ENCODE data around the gene CEP72.

The CEP72 gene

GRCh38 chr5:640461-641330 lies 28.6 kb downstream of the CEP72 start:
- no peak for DNase-seq

- DNase-seq: no peak
These were observed 29.2 kb downstream of the CEP72 start for GRCh38 chr5:641331-641765.

GRCh38 chr5:642481-642880 lies 30.3 kb downstream of the CEP72 start:
- no peak for DNase-seq

GRCh38 chr5:643351-643801 lies 31.2 kb downstream of the CEP72 start:
- no peak for DNase-seq

DNA sequence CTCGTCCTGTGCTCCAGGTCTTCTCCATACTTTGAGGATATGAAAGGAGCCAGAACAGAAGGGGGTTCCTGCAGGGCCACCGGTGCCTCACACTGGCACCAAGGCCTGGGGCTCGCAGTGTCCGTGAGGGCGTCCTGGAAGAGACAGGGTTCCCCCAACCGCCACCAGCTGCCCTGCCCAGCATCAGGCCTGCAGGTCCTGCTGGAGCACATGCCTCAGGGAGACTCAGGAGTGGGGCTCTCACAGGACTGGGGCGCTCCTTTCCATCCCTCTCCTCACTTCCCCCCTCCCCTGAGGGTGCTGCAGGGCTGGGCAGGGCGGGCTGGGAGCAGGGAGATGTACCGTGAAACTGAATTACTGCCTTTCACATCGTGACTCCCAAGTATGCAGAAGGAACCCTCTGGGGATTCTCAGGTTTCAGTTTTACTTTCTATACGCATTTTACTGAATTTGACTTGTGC lies 31.7 kb downstream of the CEP72 start:
- no peak for DNase-seq

DNA sequence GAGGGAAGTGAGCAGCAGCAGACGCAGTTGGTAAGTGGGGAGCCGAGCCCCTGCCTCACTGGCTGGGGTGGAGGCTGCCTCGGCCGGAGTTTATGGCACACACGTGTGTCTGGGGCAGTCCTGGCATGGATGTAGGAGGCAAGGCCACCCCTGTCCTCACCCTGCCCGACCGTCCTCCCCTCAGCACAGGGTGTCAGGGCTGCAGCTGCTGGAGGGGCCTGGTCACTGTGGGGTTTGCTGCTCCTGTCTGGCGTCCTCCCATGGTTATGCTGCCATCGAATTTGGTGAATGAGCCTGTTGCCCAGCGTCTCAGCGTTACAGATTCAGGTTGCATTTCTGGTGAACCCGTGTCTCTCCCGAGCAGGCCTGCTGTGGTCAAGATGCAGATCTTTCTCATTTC lies 32.4 kb downstream of the CEP72 start:
- DNase-seq: no peak

DNA sequence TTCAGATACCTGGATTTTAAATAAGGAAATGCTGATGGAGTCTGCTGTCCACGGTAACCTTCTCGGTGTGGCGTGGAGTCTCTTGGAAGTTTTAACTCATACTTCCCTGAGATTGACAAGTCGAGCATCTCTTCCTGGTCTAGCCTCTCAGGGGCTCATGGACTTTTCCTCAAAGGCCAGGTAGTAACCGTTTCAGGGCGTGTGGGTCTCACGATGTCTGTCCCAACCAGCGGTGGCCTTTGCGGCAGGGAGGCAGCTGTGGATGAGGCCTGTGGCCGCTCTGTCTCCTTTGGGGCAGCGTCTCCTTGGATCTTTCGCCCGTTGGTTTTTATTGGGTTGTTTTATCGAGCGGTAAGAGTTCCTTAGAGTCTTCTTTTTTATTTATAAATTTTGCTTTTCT lies 32.8 kb downstream of the CEP72 start:
- no peak for DNase-seq

- DNase-seq: no peak
These were observed 33.3 kb downstream of the CEP72 start for GRCh38 chr5:645421-645820.

- DNase-seq: no peak
These were observed 34.5 kb downstream of the CEP72 start for GRCh38 chr5:646396-647201.

- no peak for DNase-seq
These were observed 35.2 kb downstream of the CEP72 start for GRCh38 chr5:647311-647710.

GRCh38 chr5:647727-648126 lies 35.6 kb downstream of the CEP72 start:
- DNase-seq: no peak

DNA sequence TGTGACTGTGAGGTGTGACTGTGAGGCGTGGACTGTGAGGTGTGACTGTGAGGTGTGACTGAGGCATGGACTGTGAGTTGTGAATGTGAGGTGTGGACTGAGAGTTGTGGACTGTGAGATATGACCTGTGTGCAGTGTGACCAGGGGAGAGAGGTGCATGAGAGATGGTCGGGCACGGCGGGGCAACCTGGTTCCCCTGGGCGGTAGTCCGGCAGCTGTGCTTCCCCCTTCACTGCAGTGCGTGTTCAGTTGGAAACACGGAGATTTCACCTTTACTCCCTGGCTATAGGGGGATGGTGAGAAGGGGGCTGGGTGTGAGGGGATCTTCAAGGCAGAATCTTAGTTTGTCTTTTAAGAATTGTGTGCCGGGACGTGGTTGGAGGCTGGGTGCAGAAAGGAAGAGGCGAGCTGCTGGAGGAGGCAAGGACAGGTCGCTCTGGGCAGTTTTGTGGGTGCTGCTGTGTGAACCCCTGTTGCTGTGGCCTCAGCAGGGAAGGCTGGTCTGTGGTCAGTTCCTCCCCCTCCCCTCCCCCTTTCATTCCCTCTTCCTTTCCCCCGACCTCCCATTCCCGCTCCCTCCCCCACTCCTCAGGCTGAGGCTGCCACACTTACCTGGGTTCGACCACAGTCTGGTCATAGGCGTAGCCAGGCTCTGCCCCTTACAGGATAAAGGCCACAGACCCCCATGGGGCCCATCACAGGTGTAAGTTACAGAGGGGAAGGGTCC lies 39.3 kb downstream of the CEP72 start:
- DNase-seq: no peak

DNA sequence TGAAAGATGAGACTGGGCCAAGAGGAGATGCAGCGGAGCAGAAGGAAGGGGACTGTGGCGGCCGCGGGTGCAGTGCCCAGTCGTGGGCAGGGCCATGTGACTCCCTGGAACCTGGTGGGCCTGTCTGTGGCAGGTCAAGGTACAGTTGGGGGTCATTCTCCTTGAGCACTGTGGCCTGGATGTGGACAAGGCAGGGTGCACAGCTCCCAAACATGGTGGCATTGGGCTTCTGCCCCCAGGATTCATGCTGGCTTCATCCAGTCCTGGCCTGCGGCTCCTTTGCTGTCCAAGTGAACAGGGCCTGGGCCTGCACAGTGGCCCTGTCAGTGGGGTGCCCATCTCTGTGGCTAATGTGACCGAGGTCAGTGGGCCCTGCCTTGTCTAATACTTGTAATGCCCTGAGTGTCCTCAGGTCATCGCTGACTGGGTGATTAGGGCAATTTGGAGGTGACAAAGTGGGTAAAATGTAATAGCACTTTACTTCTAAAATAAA lies 39.9 kb downstream of the CEP72 start:
- no peak for DNase-seq

GRCh38 chr5:652773-653350 lies 40.7 kb downstream of the CEP72 start:
- DNase-seq: peak; percentile 84

- no peak for DNase-seq
These were observed 42.1 kb downstream of the CEP72 start for GRCh38 chr5:654071-654778.

- DNase-seq: no peak
These were observed 43.3 kb downstream of the CEP72 start for GRCh38 chr5:655406-655805.

DNA sequence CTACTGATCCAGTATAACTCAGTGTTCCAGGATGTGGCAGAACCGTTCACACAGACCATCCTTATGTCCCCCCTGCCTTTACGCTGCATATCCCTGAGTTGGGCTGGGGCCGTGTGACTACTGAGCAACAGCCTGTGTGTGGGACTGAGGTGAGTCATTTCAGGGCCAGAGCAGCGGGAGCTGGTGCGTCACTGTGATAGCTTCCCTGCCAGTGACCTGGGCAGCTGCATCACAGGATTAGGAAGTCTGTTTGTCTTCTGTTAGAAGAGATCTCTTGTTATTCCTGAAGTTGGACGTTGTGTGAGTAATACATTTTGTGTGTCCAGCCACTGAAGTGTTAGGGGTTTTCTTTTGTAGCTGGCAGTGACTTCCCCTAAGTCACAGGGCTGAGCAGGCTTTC lies 45.4 kb downstream of the CEP72 start:
- no peak for DNase-seq

DNA sequence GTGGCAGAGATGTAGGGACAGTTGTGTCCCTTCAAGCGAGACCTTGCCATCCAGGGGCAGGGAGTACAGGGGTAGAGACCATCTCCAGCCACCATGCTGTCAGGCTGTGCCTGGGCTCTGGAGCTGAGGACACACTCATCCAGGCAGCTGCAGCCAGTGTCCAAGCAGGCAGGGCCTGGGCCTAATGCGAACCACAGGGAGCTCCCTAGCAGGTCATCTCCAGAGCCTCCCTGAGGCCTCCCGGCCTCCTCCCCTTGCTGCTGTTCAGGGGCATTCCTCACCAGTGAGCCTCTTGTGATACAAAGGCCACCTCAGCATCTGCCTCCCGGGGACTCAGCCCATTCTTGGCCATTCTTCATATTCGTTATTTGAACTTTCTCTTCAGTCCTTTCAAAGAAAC lies 46.0 kb downstream of the CEP72 start:
- no peak for DNase-seq

GRCh38 chr5:659496-660263 lies 47.5 kb downstream of the CEP72 start:
- DNase-seq: no peak

GRCh38 chr5:660491-661030 lies 48.4 kb downstream of the CEP72 start:
- no peak for DNase-seq
